NCI-H1092 (cell line): ENCODE results near the gene DOCK6.

Experiments
- DNase-seq: peaks from one replicate; lab custom pipeline; 2025; lab: John Stamatoyannopoulos, UW

The DOCK6 gene

DNA sequence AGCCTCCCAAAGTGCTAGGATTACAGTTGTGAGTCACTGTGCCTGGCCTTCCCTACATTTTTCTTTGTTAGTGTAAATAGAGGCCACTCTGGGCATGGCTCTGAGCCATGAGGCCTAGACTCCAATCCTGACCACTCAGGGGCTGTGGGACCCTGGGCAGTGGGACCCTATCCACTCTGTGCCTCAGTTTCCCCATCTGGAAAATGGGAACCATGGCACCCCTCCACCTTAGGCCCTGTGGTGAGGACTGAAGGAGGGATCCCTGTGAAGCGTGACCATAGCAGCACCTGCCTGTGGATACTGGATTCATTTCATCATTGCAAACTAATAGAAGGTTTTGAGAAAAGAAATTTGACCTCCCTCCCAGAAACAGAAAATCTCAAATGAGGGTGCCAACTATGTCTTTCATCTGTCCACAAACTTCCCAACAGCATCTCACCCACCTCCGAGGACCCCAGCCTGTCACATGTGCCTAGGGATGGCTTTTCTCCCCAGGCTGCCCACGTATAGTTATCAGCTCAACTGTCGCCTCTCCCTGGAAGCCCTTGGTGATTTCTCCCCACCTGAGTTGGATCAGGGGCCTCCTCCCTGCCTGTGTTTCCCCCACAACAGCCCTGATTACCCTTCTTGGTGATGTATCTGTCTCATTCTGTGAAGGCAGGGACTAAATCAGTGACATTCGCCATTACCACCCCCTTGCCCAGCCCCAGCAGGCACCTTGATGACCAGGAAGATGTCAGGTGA, 17.3 kb downstream of the DOCK6 start:
- no peak for DNase-seq

DNA sequence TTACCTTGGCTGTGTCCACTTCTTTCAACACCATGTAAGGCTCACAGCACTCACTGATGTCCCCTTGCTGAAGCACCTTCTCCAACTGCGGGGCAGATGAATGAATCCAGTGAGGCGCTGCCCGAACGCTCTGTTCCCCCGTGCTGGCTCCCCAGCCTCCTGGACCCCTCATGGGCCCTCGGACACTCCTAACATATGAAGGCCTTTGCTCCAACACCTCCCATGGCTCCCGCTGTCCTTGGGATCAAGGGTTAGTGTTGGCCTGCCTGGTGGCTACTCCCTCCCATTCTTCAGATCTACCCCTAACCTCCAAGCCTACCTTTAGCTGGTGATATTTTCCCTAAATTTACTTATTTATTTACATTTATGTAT, 18.5 kb downstream of the DOCK6 start:
- DNase-seq, result no peak

DNA sequence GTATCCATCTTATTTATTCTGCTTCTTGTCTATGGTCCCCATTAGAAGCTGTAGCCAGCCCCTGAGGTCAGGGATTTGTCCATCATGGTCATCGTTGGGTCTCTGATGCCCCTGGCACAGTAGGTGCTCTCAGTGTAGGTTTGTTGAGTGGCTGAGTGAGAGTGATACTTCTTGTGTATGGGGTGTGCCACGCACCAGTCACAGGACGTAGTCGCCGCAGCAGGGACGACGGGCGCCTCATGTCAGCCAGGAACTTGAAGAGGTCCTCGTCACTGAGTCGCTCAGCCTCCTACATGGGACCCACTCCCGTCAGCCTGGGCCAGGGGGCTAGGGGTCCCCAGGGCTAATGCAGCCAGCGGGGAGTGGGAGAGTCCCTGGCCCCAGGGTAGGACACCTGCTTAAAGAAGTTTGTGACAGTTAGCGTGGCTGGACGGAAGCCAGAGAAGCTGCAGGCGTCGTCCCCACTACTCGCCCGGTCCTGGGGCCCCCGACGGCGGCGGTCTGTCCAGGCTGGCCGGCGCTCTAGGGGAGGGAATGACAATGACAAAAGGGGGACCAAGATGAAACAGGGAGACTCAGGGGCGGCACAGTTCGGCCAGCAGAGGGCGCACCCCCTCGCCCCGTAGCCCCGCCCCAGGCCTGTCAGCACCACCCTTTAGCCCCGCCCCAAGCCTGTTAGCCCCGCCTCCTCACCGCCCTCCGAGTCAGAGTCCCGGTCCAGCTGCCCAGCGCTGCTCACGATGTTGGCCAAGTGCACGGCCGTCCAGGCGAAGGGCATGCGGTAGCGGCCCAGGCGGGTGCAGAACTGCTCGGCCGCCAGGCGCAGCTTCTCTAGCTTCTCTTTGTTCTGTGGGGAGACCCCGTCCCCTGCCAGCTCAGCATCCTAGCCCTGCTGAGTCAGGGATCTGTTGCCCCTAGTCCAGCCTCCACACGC, 19.2 kb downstream of the DOCK6 start:
- DNase-seq, result peak; percentile 78

DNA sequence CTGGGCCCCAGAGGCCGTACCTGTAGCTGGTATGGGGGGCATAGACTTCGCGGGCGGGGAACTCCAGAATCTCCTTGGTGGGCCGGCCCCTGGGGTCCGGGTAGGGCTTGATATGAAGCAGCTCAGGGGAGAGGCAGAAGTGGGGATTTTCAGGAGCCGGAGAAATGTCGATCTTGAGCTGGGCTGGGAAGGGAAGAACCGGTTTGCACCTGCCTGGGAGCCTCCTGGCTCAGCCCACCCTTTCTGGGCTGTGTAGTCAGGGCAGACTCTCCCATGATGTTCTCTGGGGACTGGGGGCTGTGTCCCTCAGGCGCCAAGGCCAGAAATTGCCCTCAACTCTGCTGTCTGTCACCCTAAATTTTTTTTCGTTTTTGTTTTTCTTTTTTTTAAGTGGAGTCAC, 20.3 kb downstream of the DOCK6 start:
- DNase-seq, result no peak

DNA sequence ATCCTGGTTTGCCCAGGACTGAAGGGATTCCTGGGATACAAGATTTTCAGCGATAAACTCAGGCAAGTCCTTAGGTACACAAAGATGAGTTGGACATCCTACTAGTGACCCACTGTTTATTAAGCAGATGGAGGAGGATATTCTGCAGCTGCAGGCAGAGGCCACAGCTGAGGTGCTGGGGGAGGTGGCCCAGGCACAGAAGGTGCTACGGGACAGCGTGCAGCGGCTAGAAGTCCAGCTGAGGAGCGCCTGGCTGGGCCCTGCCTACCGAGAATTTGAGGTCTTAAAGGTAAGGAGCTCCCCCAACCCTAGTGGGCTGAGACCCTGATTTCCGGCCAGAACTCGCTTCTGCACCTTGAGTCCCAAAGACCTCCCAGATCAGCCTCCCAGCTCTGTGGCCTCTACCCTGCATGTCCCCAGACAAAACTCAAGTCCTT, 22.3 kb downstream of the DOCK6 start:
- DNase-seq, result no peak

DNA sequence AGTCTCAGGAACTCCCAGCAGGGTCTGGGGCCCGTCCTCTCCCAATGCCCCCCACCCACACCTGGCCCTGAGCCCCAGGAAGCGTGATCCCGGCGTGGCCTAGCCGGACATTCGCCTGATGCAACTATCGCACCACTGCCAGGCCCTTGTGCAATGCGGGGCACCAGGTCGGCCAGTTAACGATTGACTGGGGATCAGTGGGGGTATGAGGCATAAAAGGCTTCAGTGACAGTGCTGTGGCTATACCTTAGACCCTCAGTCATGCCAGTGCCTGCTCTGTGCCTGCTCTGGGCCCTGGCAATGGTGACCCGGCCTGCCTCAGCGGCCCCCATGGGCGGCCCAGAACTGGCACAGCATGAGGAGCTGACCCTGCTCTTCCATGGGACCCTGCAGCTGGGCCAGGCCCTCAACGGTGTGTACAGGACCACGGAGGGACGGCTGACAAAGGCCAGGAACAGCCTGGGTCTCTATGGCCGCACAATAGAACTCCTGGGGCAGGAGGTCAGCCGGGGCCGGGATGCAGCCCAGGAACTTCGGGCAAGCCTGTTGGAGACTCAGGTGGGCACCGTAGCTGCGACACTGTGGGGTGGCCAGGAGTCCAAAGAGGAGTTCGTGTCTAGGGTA, 22.8 kb downstream of the DOCK6 start, which contains the start of gene ANGPTL8:
Gene ANGPTL8 (plus strand): TSS at position 243 of the 624 bp plus-strand sequence. CDS start 19 bp downstream, at position 262.
- DNase-seq, result no peak

DNA sequence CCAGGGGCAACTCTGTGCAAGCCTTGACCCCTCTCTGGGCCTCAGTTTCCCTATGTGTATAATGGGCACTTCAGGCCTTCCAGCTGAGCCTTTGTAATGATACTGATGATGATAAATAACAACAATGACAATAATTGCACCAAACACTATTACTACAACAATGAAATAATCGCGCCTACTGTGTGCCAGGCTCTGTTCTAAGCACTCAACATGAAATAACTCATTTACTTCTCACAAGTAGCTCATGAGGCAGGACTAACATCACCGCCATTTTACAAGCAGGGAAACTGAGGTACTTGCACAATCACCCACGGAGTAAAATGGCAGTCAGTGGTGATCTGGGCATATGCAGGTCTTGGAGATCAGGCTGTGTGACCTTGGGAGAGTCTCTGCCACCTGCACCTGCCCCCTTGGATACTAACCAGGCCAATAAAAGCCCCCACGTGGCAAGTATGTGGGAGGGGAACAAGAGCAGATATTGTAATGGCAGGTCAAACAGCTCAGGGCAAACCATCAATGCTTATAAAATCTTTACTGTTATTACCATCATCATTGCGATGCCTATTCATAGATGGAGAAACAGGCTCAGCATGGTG, 23.4 kb downstream of the DOCK6 start:
- DNase-seq, result no peak

DNA sequence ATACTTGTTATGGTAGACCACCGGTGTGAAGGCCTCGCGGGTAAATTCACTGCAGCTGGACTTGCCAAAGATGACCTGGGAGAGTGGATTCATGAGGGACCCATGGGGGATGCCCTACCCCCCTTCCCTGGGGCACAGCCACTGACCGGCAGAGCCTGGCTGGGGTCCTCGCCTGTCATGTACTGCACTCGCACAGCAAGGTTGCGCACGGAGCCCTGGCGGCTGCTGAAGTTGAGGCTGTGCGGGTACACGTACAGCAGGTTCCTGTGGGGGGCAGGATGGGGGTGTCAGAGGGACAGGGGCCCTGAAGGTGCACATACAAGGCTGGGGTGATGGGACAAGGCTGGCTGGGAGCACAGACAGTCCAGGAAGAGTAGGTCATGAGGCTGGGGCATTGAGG, 24.3 kb downstream of the DOCK6 start:
- no peak for DNase-seq

DNA sequence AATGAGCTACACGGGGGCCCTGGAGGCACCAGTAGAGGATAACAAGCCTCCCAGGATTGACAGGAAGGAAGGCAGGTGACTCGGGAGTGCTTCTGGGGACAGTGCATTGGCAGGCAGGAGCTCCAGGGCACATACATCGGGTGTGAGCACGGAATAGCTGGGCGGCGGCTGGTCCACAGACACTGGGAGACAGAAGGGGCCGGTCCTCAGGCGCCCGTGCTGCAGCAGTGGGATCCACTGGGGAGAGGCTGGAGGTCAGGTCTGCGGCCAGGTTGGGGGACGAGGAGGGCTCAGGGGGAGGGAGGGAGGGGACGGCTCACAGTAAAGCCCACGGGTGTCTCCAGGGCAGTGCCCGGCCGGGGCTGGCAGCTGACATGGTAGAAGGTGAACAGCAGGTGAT, 25.0 kb downstream of the DOCK6 start:
- no peak for DNase-seq

DNA sequence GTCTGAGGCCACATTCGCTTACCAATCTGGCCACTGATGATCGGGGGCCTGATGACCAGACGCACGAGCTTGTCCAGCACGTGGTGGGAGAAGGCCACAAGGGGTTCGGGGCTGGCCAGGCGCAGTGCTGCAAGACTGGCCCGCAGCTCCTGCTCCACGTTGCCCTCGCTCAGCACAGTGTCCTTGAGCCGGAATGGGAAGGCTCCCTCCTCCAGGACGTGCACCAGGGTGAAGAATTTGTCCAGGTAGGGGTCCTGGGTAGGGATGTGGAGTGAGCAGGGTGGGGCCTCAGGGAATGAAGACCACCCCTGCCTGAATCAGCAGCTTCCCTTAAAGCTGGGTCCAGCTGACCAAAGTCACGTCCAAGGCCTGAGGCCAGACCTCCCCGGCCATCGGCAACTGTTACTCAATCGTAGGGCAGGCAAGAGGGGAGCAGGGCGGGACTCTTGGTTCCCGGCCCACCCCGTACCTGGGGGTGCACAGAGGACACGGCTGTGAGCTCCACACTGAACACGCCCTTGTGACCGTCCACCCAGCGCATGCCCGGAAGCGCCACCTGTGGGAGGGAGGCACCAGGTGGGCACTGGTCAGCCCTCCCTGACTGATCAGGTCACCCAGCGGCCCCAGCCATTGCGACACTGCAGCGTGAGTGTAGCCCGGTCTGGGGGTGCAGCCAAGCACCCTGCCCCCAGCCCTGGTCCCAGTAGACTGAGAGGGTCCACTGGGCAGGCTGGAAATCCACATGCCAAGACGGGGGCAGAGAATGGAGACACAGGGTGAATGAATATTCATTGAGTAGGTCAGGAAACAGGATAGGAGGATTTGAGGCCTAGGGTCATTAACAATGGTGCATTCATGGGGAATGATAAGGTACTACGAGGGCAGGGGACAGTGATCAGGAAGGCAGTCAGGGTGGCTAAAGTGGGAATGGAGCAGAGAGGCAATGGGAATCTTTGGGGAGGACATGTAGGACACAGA, 25.7 kb downstream of the DOCK6 start:
- DNase-seq, result no peak

DNA sequence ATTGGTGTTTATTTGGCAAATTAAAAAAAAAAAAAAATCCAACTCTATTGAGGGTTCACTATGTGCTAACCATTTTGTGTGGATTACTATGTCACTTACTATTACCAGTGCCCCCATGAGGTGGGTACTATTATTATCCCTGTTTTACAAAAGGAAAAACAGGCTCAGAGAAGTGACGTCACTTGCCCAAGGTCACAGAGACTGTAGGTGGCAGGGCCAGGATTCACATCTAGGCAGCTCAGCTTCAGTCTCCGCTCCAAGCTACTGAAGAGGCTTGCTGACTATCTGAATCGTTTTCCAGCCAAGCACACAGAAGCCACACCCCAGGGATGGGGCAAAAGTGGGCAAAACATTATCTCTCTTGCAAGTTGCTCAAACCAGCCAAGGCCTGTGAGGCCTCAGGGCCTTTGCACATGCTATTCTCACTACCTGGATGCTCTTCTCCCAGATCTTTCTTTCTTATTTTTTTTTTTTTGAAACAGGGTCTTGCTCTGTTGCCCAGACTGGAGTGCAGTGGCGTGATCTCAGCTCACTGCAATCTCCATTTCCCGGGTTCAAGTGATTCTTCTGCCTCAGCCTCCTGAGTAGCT, 27.7 kb downstream of the DOCK6 start:
- no peak for DNase-seq

DNA sequence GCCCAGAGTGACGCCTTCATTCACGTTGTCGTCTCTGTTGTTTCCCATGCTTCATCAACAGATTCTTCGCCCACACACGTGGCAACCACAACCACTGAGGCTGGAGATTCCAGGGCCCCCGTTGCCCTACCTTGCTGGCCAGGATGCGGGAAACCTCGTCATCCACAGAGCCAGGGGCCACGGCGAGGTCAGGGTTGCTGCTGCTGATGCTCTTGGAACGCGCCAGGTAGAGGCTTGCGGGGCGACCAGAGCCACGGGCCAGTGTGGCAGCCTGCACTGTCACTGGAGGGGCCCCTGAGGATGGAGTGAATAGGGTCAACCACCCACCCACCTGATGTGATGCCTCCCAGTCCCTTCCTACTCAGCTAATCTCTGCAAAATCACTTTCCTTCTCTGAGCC, 29.3 kb downstream of the DOCK6 start:
- no peak for DNase-seq

DNA sequence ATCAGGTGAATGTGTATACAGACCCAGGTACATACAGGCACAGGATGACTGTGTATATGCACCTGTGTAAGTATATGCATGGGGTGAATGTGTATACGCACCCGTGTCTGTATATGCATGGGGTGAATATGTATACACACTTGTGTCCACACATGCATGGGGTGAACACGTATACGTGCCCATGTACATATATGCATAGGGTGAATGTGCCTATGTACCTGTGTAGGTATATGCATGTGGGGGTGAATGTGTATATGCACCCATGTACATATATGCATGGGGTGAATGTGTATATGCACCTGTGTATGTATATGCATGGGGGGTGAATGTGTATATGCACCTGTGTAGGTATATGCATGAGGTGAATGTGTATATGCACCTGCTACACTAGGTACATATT, 29.8 kb downstream of the DOCK6 start:
- no peak for DNase-seq

DNA sequence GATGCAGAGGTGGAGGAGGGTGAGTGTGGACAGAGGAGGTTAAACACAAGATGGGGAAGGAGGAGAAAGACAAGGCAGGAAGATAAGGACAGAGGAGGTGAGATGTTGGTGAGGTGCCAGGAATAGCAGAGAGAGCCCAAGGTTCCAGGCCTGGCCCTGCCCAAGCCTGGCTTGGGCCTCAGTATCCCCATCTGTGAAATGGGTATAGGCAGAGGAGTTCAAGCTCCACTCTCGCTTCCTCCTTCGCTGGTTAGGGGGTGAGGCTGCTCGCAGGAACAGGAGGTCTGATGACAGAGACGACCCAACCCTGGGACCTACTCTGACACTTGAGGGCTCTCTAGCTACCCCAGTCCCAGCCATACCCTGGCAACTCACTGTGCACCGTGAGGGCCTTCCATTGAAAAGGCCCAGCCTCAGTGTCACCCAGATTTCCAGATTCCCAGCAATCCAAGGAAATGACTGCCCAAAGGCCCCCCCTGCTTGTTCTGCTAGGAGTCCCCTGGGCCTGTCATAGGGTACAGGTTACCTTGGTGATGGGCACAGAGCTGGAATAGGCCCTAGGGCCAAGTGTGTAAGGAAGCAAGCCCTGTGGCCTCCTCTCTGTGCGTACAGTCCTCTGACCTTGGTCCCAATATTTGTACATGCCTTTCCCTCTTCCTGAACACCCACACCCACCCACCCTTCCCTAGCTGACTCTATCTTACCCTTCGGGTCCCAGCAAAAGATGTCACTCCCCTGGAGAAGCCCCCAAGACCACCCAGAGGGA, 31.5 kb downstream of the DOCK6 start:
- DNase-seq, result no peak

DNA sequence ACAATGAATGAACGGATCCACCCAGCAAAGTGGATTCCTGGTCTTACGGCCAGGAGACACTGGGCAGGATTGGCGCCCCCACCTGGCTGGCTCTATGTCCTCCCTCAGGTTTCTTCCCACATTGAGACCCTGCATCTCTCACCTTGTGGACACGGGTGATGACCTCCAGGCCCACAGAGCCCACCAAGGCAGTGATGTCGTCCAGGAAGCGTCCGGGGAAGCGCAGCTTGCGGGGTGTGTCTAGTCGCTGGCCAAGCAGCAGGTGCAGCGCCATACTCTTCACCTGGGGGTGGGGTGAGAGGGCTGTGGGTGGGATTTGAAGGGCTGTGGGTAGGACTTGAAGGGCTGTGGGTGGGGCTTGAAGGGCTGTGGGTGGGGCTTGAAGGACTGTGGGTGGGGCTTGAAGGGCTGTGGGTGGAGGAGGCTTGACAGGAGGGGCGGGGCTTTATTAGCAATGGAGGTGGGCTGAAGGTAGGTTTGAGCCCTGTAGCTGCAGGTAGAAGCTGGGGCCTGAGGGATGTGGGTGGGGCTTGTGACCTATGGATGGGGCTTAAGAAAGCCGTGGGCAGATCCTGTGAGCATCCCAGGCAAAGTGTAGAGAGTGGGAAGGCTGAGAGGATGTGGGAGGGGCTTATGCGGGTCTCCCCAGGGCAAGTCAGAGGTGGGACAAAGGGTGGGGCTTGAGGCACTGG, 35.0 kb downstream of the DOCK6 start:
- no peak for DNase-seq

DNA sequence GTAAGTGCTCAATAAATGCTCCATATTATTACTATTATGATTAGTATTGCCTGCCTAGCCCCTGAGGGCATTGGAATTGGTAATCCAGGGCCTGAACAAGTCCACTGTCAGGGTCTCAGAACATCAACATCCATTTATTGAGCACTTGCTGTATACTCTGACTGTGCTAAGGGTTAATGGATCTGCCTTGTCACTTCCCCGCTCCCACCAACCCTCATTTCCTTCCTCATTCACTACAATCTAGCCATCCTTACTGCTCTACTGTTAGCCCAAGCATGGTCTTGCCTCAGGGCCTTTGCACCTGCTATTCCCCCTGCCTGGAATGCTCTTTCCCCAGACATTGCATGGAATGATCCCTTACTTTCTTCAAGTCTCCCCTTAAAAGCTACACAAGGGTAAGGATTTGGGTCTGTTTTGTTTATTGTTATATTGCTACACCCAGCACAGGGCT, 35.6 kb downstream of the DOCK6 start:
- no peak for DNase-seq

DNA sequence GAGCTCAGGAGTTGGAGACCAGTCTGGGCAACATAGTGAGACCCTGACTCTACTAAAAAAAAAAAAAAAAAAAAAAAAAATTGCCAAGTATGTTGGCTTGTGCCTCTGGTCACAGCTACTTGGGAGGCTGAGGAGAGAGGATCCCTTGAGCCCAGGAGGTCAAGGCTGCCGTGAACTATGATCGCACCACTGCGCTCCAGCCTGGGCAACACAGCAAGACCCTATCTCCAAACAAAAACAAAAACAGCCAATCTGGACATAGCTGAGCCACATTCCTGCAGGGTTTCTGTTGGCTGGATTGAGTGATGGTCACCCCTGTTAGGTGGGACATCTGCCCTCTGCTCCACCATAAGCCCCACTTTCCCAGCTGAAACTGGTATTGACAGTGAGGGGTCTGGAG, 36.5 kb downstream of the DOCK6 start:
- no peak for DNase-seq

DNA sequence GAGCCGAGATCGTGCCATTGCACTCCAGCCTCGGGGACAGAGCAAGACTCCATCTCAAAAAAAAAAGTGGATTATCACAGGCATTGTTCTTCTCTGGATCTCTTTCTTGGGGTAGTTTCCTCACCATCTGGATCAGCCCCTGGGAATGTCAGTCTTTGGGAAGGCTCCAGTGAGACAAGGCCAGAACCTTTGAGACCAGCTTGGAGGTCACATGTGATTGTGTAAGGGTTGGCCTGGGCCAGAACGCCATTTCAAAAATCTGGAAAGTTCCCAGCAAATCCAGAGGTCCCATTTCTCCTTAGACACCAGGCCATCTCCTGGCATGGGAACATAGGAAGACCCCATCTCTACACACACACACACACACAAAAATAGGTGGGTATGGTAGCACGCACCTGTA, 37.2 kb downstream of the DOCK6 start:
- no peak for DNase-seq

DNA sequence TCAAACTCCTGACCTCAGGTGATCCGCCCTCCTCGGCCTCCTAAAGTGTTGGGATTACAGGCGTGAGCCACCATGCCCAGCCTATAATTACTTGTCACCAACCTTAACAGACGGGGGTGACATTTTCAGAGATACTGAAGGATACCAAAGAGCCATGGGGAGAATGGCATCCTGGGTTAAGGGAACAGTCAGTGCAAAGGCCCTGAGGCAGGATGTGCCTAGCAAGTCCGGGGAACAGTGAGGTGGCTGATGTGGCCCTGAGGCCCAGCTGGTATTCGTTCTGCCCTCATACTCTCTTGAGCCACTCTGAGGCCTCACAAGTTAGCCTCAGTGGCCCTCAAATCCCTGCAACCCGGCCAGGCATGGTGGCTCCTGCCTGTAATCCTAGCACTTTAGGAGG, 37.9 kb downstream of the DOCK6 start:
- no peak for DNase-seq
